SK-N-MC (cell line): ENCODE measurements around the gene COQ3.

ENCODE experiments used
- DNase-seq: peaks from one replicate; pipeline ENCODE4 v3.0.0-alpha.2; 2011; ENCODE audit warnings: low read depth, low spot score
- H3K27ac ChIP-seq: fragments of 200-600 bp; sonication (generic); 2 replicates; pipeline ENCODE4 v1.5.1; 2016; ENCODE audit warnings: mixed run types
- H3K36me3 ChIP-seq: fragments of 200-600 bp; sonication (generic); 2 replicates; pipeline ENCODE4 v1.6.1; 2017; ENCODE audit warnings: antibody characterized with exemption, low read length, mixed read lengths; ENCODE audit not compliant: insufficient read depth
- H3K4me3 ChIP-seq: fragments of 200-600 bp; sonication (generic); 2 replicates; pipeline ENCODE4 v1.5.1; 2016
- H3K9ac ChIP-seq: fragments of 200-600 bp; sonication (generic); 2 replicates; pipeline ENCODE4 v1.8.0; 2017; ENCODE audit warnings: mixed run types, mixed read lengths; ENCODE audit not compliant: insufficient read length
- H3K9me3 ChIP-seq: fragments of 200-600 bp; sonication (generic); 2 replicates; pipeline ENCODE4 v1.6.1; 2017; ENCODE audit warnings: low read depth, mild to moderate bottlenecking, antibody characterized with exemption, low read length, moderate library complexity, mixed read lengths
- EZH2 ChIP-seq: fragments of 200-600 bp; sonication (generic); IDR thresholded peaks from one replicate; pipeline ENCODE4 v1.6.1; 2017; ENCODE audit warnings: antibody characterized with exemption
- FOXP2 ChIP-seq: optimal IDR thresholded peaks from 2 replicates; pipeline ENCODE3; 2011; ENCODE audit warnings: mild to moderate bottlenecking, moderate library complexity; ENCODE audit not compliant: insufficient read depth; ENCODE audit errors: extremely low read length, control extremely low read depth
- POLR2AphosphoS5 ChIP-seq: IDR thresholded peaks from 2 replicates; pipeline ENCODE4 v1.6.1; 2012; ENCODE audit warnings: mild to moderate bottlenecking, low read depth, low read length, borderline replicate concordance

The COQ3 gene, protein sequence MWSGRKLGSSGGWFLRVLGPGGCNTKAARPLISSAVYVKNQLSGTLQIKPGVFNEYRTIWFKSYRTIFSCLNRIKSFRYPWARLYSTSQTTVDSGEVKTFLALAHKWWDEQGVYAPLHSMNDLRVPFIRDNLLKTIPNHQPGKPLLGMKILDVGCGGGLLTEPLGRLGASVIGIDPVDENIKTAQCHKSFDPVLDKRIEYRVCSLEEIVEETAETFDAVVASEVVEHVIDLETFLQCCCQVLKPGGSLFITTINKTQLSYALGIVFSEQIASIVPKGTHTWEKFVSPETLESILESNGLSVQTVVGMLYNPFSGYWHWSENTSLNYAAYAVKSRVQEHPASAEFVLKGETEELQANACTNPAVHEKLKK

DNA sequence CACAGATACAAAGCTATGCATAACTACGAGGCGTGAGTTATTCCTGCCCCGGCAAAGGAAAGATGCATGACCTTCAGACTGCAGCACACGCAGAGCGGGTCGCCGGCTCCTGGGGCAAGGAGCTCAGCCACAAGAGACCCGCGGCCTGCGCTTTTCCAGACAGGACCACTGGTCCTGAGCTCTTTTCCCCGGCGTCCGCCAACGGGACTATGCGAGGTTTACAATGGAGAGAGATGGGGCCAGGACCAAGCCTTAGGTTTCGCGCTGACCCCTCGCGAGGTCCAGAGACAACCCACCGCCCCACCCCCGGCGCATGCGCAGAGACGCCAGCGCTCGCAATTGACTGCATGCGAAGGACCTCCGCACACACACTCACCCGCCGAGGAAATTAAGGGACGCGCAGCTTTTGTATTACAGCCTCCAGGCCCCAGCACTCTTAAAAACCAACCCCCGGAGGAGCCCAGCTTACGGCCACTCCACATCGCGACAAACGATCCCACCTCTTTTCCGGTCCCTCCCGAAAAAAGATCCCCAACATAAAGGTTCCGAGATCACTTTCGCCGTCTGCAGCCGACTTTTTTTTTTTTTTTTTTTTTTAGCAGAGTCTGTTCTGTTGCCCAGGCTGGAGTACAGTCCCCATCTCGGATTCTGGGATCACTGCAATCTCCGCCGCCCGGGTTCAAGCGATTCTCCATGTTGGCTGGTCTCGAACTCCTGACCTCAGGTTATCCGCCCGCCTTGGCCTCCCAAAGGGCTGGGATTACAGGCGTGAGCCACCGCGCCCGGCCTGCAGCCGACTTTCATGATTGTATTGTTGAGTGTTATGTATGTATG lies at the start of gene COQ3:
COQ3 (minus strand) TSS at position 498 of the 834 bp plus-strand sequence; CDS start at position 482, 16 bp downstream.
- peak within 1 kb of the TSS; percentile 90 for H3K4me3 ChIP-seq
- peak within 1 kb of the TSS; percentile 90 for H3K9ac ChIP-seq
- H3K9me3 ChIP-seq = no peaks in the 10 kb centered on the region
- peaks cover 17% of the 10 kb centered on the region for H3K36me3 ChIP-seq
- peak within 1 kb of the TSS; percentile 96 for H3K27ac ChIP-seq
- peak; percentile 52 for DNase-seq
- no peak for TF ChIP-seq FOXP2
- TF ChIP-seq POLR2AphosphoS5 = peak; percentile 91
- TF ChIP-seq EZH2 = no peak

DNA sequence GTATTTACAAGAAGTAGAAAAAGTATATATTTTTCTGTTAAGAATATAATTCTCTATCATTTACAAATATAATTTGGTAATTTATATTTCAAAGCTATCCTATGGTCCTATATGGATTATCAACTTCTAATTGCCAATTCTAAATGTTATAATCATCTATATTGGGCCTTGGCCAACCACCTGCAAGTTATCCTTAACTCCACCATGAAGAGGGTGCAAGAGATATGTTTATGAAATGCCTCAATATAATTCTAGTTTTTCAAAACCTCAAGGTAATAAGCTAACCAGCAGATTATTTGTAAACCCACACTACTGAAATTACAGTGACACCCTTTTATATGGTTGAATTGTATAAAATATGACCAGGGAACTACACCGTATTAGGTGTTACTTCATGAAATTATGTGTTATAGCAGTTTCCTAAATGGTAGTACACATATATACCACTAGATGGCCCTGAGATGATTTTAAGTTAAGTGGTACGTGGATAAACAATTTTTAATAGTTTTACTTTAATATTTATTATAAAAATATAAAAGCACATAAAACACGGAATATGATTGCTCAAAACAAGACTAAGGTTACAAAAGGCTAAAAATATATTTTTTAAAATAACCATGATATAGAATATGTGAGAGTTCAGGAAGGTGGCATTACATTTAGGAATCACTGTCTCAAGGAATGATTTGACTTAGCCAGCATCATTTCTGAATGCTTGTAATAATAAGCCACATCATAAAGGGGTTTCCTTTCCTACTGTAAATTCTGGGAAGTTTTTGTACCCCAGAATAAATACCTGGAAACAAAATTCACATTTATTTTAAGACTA lies 40.9 kb upstream of the COQ3 start:
- no peak overlapping the region for H3K27ac ChIP-seq
- no peak overlapping the region for H3K4me3 ChIP-seq
- no peaks in the 10 kb centered on the region for H3K9me3 ChIP-seq
- DNase-seq = no peak
- TF ChIP-seq EZH2 (no peak), FOXP2 (no peak), POLR2AphosphoS5 (no peak)
- H3K9ac ChIP-seq = no peak overlapping the region
- peaks cover 16% of the 10 kb centered on the region; the same call in 1 of the 2 replicates for H3K36me3 ChIP-seq

DNA sequence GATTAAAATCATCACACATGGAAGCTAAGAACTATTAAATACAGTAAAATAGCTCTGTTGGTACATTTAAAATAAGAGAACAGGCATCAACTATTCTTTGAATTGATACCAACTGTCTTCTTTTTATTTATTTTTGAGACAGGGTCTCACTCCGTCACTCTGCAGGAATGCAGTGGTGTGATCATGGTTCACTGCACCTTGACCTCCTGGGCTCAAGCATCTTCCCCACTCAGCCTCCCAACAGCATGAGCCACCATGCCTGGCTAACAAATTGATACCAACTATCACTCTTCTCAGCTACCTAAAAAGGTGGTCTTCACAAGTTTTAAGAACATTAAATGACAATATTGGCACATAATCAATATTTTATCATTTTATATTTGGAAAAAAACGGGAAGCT lies 38.9 kb upstream of the COQ3 start:
- Histone ChIP-seq H3K36me3 (peaks cover 6% of the 10 kb centered on the region; the same call in 1 of the 2 replicates), H3K27ac (no peak overlapping the region), H3K4me3 (no peak overlapping the region), H3K9ac (no peak overlapping the region), H3K9me3 (no peaks in the 10 kb centered on the region)
- no peak for DNase-seq
- TF ChIP-seq POLR2AphosphoS5 (no peak), EZH2 (no peak), FOXP2 (no peak)

DNA sequence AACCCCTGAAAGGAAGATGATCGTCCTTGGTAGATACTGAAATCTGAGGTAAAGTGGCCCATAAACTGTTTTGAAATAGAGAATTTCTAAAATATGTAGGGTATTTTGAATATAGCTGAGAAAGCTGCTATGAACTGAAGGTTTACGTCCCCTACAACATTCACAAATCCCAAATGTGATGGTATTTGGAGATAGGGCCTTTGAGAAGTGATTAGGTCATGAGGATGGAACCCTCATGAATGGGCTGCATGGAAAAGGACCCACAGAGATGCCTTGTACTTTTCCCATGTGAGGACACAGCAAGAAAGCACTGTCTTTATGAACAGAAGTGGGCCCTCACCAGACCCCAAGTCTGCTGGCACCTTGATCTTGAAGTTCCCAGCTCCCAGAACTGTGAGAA lies 37.9 kb upstream of the COQ3 start:
- DNase-seq = no peak
- no peak overlapping the region for H3K4me3 ChIP-seq
- peaks cover 9% of the 10 kb centered on the region; the same call in 1 of the 2 replicates for H3K36me3 ChIP-seq
- no peaks in the 10 kb centered on the region for H3K9me3 ChIP-seq
- TF ChIP-seq POLR2AphosphoS5 (no peak), FOXP2 (no peak), EZH2 (no peak)
- H3K27ac ChIP-seq = no peak overlapping the region
- H3K9ac ChIP-seq = no peak overlapping the region

DNA sequence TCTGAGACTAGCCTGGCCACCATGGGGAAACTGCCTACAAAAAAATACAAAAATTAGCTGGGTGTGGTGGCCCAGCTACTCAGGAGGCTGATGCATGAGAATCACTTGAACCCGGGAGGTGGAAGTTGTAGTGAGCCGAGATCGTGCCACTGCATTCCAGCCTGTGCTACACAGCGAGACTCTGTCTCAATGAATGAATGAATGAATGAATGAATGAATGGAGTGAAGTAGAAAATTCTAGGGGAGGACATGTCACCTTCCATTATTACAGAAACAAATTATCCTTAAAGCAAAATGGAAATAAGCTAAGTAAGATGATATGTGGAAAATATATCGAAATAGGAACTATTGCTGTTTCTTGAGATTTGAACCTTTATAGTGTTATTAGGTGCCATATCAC lies 34.0 kb upstream of the COQ3 start:
- Histone ChIP-seq H3K9ac (no peak overlapping the region), H3K27ac (no peak overlapping the region), H3K9me3 (no peaks in the 10 kb centered on the region), H3K4me3 (no peak overlapping the region), H3K36me3 (peaks cover 16% of the 10 kb centered on the region)
- TF ChIP-seq FOXP2 = no peak
- TF ChIP-seq EZH2 = no peak
- no peak for DNase-seq

DNA sequence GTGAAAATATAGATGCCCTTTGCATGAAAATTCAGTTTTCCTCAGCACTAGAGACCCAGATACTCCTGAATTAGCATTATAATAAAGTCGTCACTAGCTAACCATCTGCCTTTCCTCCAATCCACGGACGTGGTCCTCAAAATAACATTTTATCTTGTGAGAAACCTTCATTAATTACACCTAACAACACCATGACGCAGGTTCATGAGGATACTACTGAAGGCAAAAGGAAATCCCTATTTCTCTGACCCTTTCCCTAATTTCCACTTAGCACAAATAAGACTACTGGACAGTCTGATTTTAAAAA lies 32.4 kb upstream of the COQ3 start:
- no peak for DNase-seq
- Histone ChIP-seq H3K9me3 (no peaks in the 10 kb centered on the region), H3K9ac (peak overlapping the region; percentile 88), H3K27ac (peak overlapping the region; percentile 94; the same call in 1 of the 2 replicates), H3K36me3 (peaks cover 30% of the 10 kb centered on the region), H3K4me3 (peak overlapping the region; percentile 89)
- no peak for TF ChIP-seq EZH2

DNA sequence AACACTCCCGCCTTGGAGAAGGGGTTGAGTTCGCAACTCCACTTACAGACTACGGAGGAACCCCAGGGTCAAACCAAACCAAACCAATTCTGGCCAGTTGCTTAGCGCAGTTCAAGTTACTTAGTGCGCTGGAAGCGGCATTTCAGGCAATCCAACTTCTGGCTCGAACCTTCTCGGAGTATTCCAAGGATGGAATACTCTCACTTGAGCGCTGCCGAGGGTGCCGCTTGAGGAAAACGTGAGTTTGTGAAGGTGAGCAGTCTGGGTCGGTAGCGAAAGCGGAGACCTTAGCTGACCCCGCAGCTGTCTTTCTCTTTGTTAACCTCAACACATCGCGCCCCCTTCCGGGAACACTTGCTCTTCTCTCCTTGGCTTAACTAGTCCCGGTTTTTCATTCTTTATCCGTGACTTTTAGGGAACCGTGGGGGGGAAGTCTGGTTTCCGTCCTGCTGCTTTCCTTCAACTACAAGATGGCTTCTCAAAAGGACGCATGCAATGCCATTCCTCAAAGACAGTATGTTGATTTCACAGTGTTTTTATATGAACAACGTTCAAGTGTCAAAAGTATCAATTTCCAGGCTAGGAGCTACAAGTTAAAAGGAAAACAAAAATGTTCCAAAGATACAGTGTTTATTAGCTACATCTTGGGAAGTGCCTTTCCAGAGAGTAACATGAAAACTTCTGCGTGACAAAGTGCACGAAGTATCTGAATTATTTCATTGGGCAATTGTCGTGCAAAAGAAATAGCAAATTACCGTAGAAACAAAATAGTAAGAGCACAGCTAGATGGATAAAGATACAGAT lies 31.9 kb upstream of the COQ3 start:
- peak; percentile 60 for DNase-seq
- Histone ChIP-seq H3K4me3 (peak overlapping the region; percentile 89), H3K36me3 (peaks cover 31% of the 10 kb centered on the region), H3K27ac (peak overlapping the region; percentile 94), H3K9me3 (no peaks in the 10 kb centered on the region), H3K9ac (peak overlapping the region; percentile 88)
- TF ChIP-seq EZH2 (no peak), POLR2AphosphoS5 (no peak; the same call in 1 of the 2 replicates), FOXP2 (no peak)
